ENCODE results near the gene DOCK10.

The DOCK10 gene

DNA sequence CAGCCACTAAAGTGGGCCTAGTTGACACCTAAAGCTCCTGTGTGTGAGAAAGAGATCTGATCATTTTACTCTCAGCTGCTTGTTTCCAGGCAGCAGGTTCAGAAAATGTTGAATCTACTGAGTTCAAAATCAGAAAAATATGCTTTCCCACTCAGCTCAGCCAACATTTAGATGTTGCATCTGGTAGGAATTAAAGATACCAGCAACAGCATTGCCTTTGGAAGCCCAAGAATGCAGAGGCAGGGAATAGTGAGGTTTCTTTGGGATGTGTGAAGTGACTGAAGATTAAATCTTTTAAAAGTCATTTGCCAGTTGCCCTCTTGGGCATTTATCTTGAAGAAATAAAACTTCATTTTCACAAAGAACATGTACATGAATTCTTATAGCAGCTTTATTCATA lies 33.9 kb upstream of the DOCK10 start:
- H3K4me3 ChIP-seq (ENCODE audit: low read depth, low read length), result no peak overlapping the region
- TF ChIP-seq, protein P1, sequence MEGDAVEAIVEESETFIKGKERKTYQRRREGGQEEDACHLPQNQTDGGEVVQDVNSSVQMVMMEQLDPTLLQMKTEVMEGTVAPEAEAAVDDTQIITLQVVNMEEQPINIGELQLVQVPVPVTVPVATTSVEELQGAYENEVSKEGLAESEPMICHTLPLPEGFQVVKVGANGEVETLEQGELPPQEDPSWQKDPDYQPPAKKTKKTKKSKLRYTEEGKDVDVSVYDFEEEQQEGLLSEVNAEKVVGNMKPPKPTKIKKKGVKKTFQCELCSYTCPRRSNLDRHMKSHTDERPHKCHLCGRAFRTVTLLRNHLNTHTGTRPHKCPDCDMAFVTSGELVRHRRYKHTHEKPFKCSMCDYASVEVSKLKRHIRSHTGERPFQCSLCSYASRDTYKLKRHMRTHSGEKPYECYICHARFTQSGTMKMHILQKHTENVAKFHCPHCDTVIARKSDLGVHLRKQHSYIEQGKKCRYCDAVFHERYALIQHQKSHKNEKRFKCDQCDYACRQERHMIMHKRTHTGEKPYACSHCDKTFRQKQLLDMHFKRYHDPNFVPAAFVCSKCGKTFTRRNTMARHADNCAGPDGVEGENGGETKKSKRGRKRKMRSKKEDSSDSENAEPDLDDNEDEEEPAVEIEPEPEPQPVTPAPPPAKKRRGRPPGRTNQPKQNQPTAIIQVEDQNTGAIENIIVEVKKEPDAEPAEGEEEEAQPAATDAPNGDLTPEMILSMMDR (IDR thresholded peaks at IDR 0.05; ENCODE audit: low read depth, low read length, missing control alignments), result no peak
- DNase-seq (ENCODE audit: low read depth), result no peak

DNA sequence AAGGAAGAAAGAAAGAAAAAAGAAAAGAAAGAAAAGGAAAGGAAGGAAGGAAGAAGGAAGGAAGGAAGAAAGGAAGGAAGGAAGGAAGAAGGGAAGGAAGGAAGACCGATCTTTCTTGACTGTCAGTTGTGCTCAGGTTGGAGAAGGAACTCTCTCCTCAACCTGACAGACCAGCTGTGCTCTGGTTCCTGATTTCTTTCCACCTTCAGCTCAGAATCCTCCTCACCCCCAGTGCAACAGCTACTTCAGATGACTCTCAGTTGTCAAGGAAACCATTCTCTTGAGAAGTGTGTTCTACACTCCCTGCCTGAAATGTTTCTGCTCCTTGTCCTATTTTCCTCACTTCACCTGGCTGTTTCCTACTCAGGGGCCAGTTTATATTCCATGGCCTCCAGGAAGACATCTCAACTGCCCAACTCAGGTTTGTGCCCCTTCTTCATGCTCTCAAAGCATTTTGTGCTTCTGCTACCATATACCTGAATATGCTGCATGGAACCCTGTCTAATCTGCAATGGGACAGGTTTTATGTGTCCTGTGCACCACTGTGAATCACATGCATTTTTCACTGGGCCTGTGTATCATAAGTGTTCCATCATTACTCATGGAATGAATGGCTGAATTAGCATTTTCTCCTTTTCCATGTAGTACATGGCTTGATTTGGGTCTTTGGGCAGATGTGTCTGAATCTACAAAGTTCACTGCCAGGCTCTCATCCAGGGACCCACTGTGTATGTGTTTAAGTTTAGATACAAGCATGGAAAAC lies 32.8 kb upstream of the DOCK10 start:
- TF ChIP-seq, protein P1 (IDR thresholded peaks at IDR 0.05; ENCODE audit: low read depth, low read length, missing control alignments), result no peak
- no peak for DNase-seq (ENCODE audit: low read depth)
- H3K4me3 ChIP-seq (ENCODE audit: low read depth, low read length), result no peak overlapping the region

GRCh38 chr2:225074366-225074765 lies 32.1 kb upstream of the DOCK10 start:
- no peak for DNase-seq (ENCODE audit: low read depth)
- H3K4me3 ChIP-seq (ENCODE audit: low read depth, low read length), result no peak overlapping the region
- TF ChIP-seq, protein P1 (IDR thresholded peaks at IDR 0.05; ENCODE audit: low read depth, low read length, missing control alignments), result no peak

DNA sequence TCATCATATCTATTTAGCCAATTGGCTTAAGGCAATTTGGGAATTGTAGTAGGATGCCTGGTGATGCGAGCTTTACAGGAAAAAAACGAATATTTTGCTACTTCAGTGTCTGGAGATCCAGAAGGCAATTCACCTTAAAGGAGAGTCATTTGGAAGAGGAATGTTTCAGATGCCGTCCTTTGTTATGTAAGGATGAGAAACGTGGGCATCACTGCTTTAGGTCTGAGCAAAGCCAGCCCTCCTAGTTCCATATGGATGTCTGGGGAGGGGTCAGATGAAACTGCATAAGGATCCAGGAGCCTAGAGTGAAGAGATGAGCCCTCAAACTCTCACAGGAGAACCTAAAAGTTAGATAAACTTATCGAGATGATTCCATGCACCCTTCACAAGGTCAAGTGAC lies 30.9 kb upstream of the DOCK10 start:
- H3K4me3 ChIP-seq (ENCODE audit: low read depth, low read length), result no peak overlapping the region
- no peak for DNase-seq (ENCODE audit: low read depth)
- TF ChIP-seq, protein P1 (IDR thresholded peaks at IDR 0.05; ENCODE audit: low read depth, low read length, missing control alignments), result no peak

DNA sequence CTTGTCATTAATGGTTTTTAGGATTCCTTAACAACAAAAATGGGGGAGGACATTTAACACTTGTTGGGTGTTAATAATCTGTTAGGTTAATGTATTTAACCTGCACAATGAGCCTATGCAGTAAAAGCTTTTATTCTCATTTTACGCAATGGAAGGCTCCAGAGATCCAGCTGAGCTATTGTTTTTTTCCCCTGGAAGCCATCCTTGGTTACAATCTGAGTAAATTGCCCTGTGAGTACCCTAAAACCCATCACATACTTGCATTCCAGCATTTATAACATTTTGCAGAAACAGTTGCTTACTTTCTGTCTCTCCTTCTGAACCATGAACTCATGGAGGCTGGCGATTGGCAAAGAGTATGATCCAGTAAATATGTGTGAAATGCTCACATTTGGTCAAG lies 30.2 kb upstream of the DOCK10 start:
- DNase-seq (ENCODE audit: low read depth), result no peak
- TF ChIP-seq, protein P1 (IDR thresholded peaks at IDR 0.05; ENCODE audit: low read depth, low read length, missing control alignments), result no peak
- no peak overlapping the region for H3K4me3 ChIP-seq (ENCODE audit: low read depth, low read length)

DNA sequence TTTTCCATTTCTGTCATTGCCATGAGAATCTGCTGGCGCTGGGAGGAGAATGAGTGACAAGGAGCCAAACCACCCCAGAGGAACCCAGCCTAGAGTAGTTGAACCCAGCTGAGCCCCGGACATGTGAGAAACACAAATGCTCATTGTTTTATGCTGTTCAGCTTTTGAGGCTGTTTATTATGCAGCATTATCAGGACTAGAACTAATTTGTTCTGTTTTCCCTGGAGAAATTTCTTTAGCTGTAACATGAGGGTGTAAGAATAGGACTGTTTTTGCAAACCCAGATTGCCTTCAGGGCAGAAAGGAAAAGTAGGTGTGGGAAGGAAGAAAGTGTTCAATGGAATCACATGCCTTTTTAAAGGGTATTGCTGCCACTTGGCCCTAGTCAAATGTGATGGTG lies 28.5 kb upstream of the DOCK10 start:
- DNase-seq (ENCODE audit: low read depth), result no peak
- H3K4me3 ChIP-seq (ENCODE audit: low read depth, low read length), result no peak overlapping the region
- TF ChIP-seq, protein P1 (IDR thresholded peaks at IDR 0.05; ENCODE audit: low read depth, low read length, missing control alignments), result no peak

DNA sequence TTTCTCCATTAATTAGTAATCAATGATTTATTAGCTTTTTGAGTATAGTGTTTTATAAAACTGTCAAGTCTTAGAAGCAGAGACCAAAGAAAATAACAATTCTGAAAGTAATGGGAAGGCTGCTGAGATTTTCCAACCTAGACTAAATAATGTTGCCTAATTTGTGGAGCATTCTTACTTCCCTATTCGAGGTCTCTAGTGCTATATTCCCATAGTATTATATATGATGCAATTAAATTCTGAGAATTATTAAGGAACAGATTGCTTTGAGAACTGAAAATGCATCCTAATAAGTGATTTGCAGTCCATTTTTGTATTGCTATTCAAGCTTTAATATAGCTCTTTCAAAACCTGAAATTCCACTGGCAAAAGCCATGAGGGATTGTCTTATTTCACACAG lies 27.7 kb upstream of the DOCK10 start:
- H3K4me3 ChIP-seq (ENCODE audit: low read depth, low read length), result no peak overlapping the region
- no peak for DNase-seq (ENCODE audit: low read depth)
- TF ChIP-seq, protein P1 (IDR thresholded peaks at IDR 0.05; ENCODE audit: low read depth, low read length, missing control alignments), result no peak

All from GM12864 (cell line).